Measurements from ENCODE around the gene DNALI1. TPM values are rescaled to one million over a fixed set of nuclear protein-coding genes. Genes with fewer than 3 reads are reported as not detected.

The DNALI1 gene
- not detected in 2 replicates for total RNA-seq (2013; cell fraction: nucleolus; rRNA removed)
- total RNA-seq (2014; rRNA removed), result not detected in 2 replicates
- total RNA-seq (2014; rRNA removed; fragmentation: Illumina TruSeq; extraction: Trizol), result not detected in 2 replicates
- total RNA-seq (2021), result not detected in 2 replicates
- not detected for polyA plus RNA-seq (2011; ENCODE audit: low read depth)
- polyA plus RNA-seq (2011; rRNA removed), result not detected in 2 replicates
- 0.04 TPM in 1 of 2 replicates, not detected in the other for polyA plus RNA-seq (2011; cell fraction: cytosol; rRNA removed)
- polyA plus RNA-seq (2011; cell fraction: nucleus; rRNA removed), result not detected in 2 replicates
- polyA plus RNA-seq (2012), result 0.04 and 0.06 TPM in 2 replicates
- polyA plus RNA-seq (2014; fragmentation: Illumina TruSeq; extraction: Trizol), result not detected in 2 replicates
- under 1 TPM in 1 of 2 experiments, not detected in 1; 0.03 TPM for polyA plus RNA-seq (2014; fragmentation: Nextera tagmentation; extraction: Ambion mirVana)
- polyA plus RNA-seq (2014; rRNA removed), result not detected in 2 replicates
- polyA plus RNA-seq (2016; fragmentation: Nextera tagmentation; extraction: Ambion mirVana), result under 1 TPM; 0.05 to 0.13 TPM
- not detected in 2 replicates for polyA minus RNA-seq (2011; rRNA and poly(A)+ RNA removed)
- polyA minus RNA-seq (2011; cell fraction: cytosol; rRNA and poly(A)+ RNA removed), result not detected in 2 replicates
- polyA minus RNA-seq (2011; cell fraction: nucleus; rRNA and poly(A)+ RNA removed), result not detected in 2 replicates
- percentile 10 among the genes with signal in this experiment for Bru-seq, nascent RNA
- percentile 13 among the genes with signal in this experiment for BruChase-seq, experiment 1, labeled RNA remaining after a 6-hour chase
- BruChase-seq, experiment 2, labeled RNA remaining after a 2-hour chase, result percentile 4 among the genes with signal in this experiment
- long read RNA-seq, experiment 1, result 0 reads
- long read RNA-seq, experiment 2, result 0 reads

GRCh38 chr1:37556712-37557196 lies at the start of gene DNALI1:
Gene DNALI1 (plus strand): TSS chr1:37556940. CDS start chr1:37556995, 55 bp downstream.
- Histone ChIP-seq H3K27me3 (replicated peaks in 1 of 2; ENCODE audit: control insufficient read depth in 2 of 2, insufficient read depth in 2 of 2, low read length in 1 of 2) (no peaks in the 10 kb centered on the region), H3K79me2 (ENCODE audit: control insufficient read depth, insufficient read depth, low read length) (peaks cover 18% of the 10 kb centered on the region), H3K9me3 (replicated peaks; ENCODE audit: control insufficient read depth, insufficient read depth, low read length) (peaks cover 2% of the 10 kb centered on the region; the same call in 1 of the 3 replicates), H2AFZ (ENCODE audit: control insufficient read depth, low read depth, low read length) (peak within 1 kb of the TSS; percentile 65), H3K4me1 (ENCODE audit: control insufficient read depth, insufficient read depth, low read length) (peaks cover 6% of the 10 kb centered on the region; the same call in 1 of the 2 replicates), H3K9ac (ENCODE audit: control insufficient read depth, insufficient read depth, low read length) (no peak within 1 kb of the TSS), H4K20me1 (ENCODE audit: control insufficient read depth, insufficient read depth) (no peaks in the 10 kb centered on the region), H3K27ac (ENCODE audit: control insufficient read depth, insufficient read depth) (no peak within 1 kb of the TSS), H3K4me3 (no peak within 1 kb of the TSS), H3K4me2 (ENCODE audit: control insufficient read depth, insufficient read depth) (peak within 1 kb of the TSS; percentile 44; the same call in 1 of the 2 replicates), H3K36me3 (ENCODE audit: control insufficient read depth in 2 of 2, insufficient read depth in 2 of 2, low read length in 1 of 2) (no peaks in the 10 kb centered on the region)
- DNase-seq (ENCODE audit: low read depth, low spot score), result no peak
- no peak for FAIRE-seq
- WGBS (ENCODE audit: insufficient coverage, insufficient replicate concordance, low lambda C conversion rate, missing lambda C conversion rate), result 46% methylated on average over 29 of the region's 31 CpGs
- RAD21 ChIA-PET (ENCODE audit: unreplicated experiment), result no interaction called here
- in situ Hi-C loops (cut with MboI) (loop anchor here (5.0 kb wide), 1 partner anchor 126 kb away; no protein-coding TSS in a partner anchor), intact Hi-C loops (cut with micrococcal nuclease; ENCODE audit: unreplicated experiment) (no loop called here)
- CTCF ChIA-PET, result interaction anchor here (1.3 to 2.9 kb wide), 2 partner anchors 69 to 125 kb away, joined by 5 to 11 read pairs; no protein-coding TSS in a partner anchor
- BruUV-seq (replicated peaks), result no TSS peak
- peak; percentile 25; the same call in 2 of the 3 replicates for ATAC-seq
- POLR2A ChIA-PET, result interaction anchor here (0.6 kb wide), 1 partner anchor 381 kb away, joined by 3 read pairs; no protein-coding TSS in a partner anchor
- SMC1A ChIA-PET (ENCODE audit: uncharacterized antibody, unreplicated experiment), result no interaction called here
- no peak for TF ChIP-seq ZBTB40 (IDR thresholded peaks at IDR 0.05; ENCODE audit: borderline replicate concordance)
- TF ChIP-seq EGR1 (IDR thresholded peaks at IDR 0.05; ENCODE audit: borderline replicate concordance in 1 of 2, low read depth in 2 of 2, low read length in 2 of 2), result peak; percentile 49 to 92
- peak; percentile 57; the same call in 1 of the 2 replicates for TF ChIP-seq BMI1 (IDR thresholded peaks at IDR 0.05; ENCODE audit: borderline replicate concordance)
- TF ChIP-seq SMAD5 (IDR thresholded peaks at IDR 0.05; ENCODE audit: low read depth), result no peak
- TF ChIP-seq IKZF2 (IDR thresholded peaks at IDR 0.05), result peak; percentile 20 to 25; a peak in 1 of 4 replicates
- TF ChIP-seq REST (IDR thresholded peaks at IDR 0.05; ENCODE audit: low read depth, low read length), result no peak
- no peak for TF ChIP-seq ZBTB11 (CRISPR knock-in tag; IDR thresholded peaks at IDR 0.05)
